Keratinocyte (primary cell): ENCODE data around the gene CEBPE. TPM values are rescaled to one million over a fixed set of nuclear protein-coding genes. Genes with fewer than 3 reads are reported as not detected.

Experiments
- DNase-seq: peaks from one replicate; pipeline ENCODE4 v3.0.0-alpha.2; 2011; ENCODE audit warnings: low read depth, missing footprints, low spot score
- FAIRE-seq: peaks from 2 replicates; lab custom pipeline; 2011; peaks lifted over from hg19 to GRCh38; lab: Jason Lieb, UNC
- H2AFZ ChIP-seq: 2 replicates; pipeline ENCODE4 v1.6.0; 2012; ENCODE audit warnings: low read length, control low read depth, inconsistent platforms; ENCODE audit not compliant: control insufficient read depth
- H3K27ac ChIP-seq: 2 replicates; pipeline ENCODE4 v1.5.1; 2011; ENCODE audit warnings: low read length; ENCODE audit not compliant: control insufficient read depth, insufficient read depth
- H3K27me3 ChIP-seq: 3 replicates; pipeline ENCODE4 v1.6.0; 2011; ENCODE audit warnings: low read length; ENCODE audit not compliant: control insufficient read depth, insufficient read depth; ENCODE audit errors: extremely low read depth
- H3K36me3 ChIP-seq, 2 experiments: 2 replicates in 1 of 2; 3 replicates in 1 of 2; pipeline ENCODE4 v1.5.1; 2011; ENCODE audit warnings: low read length in 2 of 2, mild to moderate bottlenecking in 1 of 2; ENCODE audit not compliant: control insufficient read depth in 2 of 2, insufficient read depth in 2 of 2; ENCODE audit errors: extremely low read depth in 1 of 2
- H3K4me1 ChIP-seq: 3 replicates; pipeline ENCODE4 v1.5.1; 2011; ENCODE audit warnings: low read length; ENCODE audit not compliant: control insufficient read depth, insufficient read depth; ENCODE audit errors: extremely low read depth
- H3K4me2 ChIP-seq: 3 replicates; pipeline ENCODE4 v1.6.0; 2011; ENCODE audit warnings: low read depth, low read length; ENCODE audit not compliant: control insufficient read depth, insufficient read depth; ENCODE audit errors: extremely low read depth
- H3K4me3 ChIP-seq, 3 experiments: fragments of 200-600 bp in 1 of 3; sonication (generic) in 1 of 3; 2 replicates in 2 of 3; 3 replicates in 1 of 3; pipeline ENCODE4 v1.5.1; 2011 to 2016; ENCODE audit warnings: low read length in 3 of 3, mild to moderate bottlenecking in 3 of 3, control low read depth in 2 of 3, inconsistent platforms in 1 of 3, low read depth in 1 of 3, mixed read lengths in 1 of 3, mixed run types in 1 of 3, moderate library complexity in 1 of 3; ENCODE audit not compliant: control insufficient read depth in 2 of 3, insufficient read depth in 2 of 3; ENCODE audit errors: extremely low read depth in 1 of 3
- H3K79me2 ChIP-seq: 2 replicates; pipeline ENCODE4 v1.6.0; 2012; ENCODE audit warnings: low read length; ENCODE audit not compliant: control insufficient read depth, insufficient read depth
- H3K9ac ChIP-seq: 3 replicates; pipeline ENCODE4 v1.6.0; 2011; ENCODE audit warnings: low read length; ENCODE audit not compliant: control insufficient read depth, insufficient read depth; ENCODE audit errors: extremely low read depth
- H3K9me1 ChIP-seq: 3 replicates; pipeline ENCODE4 v1.6.0; 2011; ENCODE audit warnings: low read length; ENCODE audit not compliant: control insufficient read depth, insufficient read depth; ENCODE audit errors: extremely low read depth
- H3K9me3 ChIP-seq: 2 replicates; pipeline ENCODE4 v1.5.1; 2012; ENCODE audit warnings: low read depth, low read length; ENCODE audit not compliant: control insufficient read depth
- H4K20me1 ChIP-seq: 3 replicates; pipeline ENCODE4 v1.6.0; 2011; ENCODE audit warnings: low read length; ENCODE audit not compliant: control insufficient read depth, insufficient read depth; ENCODE audit errors: extremely low read depth
- CTCF ChIP-seq, 3 experiments: IDR thresholded peaks in 1 of 3; conservative IDR thresholded peaks in 1 of 3; optimal IDR thresholded peaks in 1 of 3; 2 replicates in 2 of 3; 3 replicates in 1 of 3; pipeline versions ENCODE3 to v1.5.1; 2011; ENCODE audit warnings: low read length in 3 of 3, mild to moderate bottlenecking in 3 of 3, moderate library complexity in 2 of 3, control low read depth in 1 of 3, inconsistent platforms in 1 of 3; ENCODE audit not compliant: insufficient read depth in 2 of 3; ENCODE audit errors: extremely low read depth in 1 of 3
- EZH2 ChIP-seq: IDR thresholded peaks from one replicate; pipeline ENCODE4 v1.6.1; 2012; ENCODE audit warnings: inconsistent platforms, mild to moderate bottlenecking, low read length, moderate library complexity
- dilution Hi-C: fragments of 300-500 bp; cut with MboI; formaldehyde crosslinking; loops from one replicate; pipeline ENCODE4 v1.7.0; 2020; ENCODE audit warnings: low sequenced_read_pairs; ENCODE audit not compliant: extremely low pct_ligation_motif_present
- polyA plus RNA-seq, 5 experiments: library from polyadenylated mRNA; depleted of rRNA in 3 of 5; stranded (reverse) in 3 of 5; stranded (forward) in 1 of 5; unstranded in 1 of 5; fragments of >200 nt; gene quantifications; 1 replicate in 1 of 5; 2 replicates in 3 of 5; 3 replicates in 1 of 5; pipeline versions ENCODE4 v1.2.1 to v1.2.3, GENCODE V29; 2011 to 2012; ENCODE audit warnings: missing spikeins in 2 of 5, low read depth in 1 of 5, low replicate concordance in 1 of 5

CEBPE gene
- polyA plus RNA-seq, 1 donor (not counting 4 experiments of a cell fraction or from before 2014, with no cell fraction given): not detected

DNA sequence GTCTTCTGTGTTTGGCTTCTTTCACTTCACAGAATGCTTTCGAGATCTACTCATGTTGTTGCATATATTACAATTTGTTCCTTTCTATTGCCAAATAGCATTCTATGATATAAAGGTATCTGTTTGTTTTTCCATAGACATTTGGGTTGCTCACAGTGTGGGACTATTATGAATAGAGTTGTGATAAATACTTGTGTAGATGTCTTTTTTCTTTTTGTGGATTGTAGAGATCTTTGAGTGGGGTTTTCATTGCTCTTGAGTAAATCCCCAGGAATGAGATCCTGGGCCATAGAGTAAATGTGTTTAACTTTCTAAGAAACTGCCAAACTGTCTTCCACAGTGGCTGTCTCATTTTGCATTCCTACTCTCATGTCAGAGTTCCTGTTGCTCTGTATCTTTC, 24.9 kb upstream of the CEBPE start:
- Histone ChIP-seq H3K9me3 (no peaks in the 10 kb centered on the region), H3K27ac (no peak overlapping the region), H3K9me1 (no peaks in the 10 kb centered on the region), H3K4me1 (peaks cover 20% of the 10 kb centered on the region), H2AFZ (no peak overlapping the region), H3K36me3 (peaks cover 7% of the 10 kb centered on the region in 2 experiments), H4K20me1 (no peaks in the 10 kb centered on the region), H3K4me3 (no peak overlapping the region), H3K79me2 (no peaks in the 10 kb centered on the region), H3K27me3 (no peaks in the 10 kb centered on the region), H3K4me2 (no peak overlapping the region), H3K9ac (no peak overlapping the region)
- FAIRE-seq: no peak
- TF ChIP-seq CTCF (optimal IDR thresholded peaks at IDR 0.05 in 1 of 3, IDR thresholded peaks at IDR 0.05 in 1 of 3, conservative IDR thresholded peaks at IDR 0.05 in 1 of 3; ENCODE audit: extremely low read depth in 1 of 3, insufficient read depth in 2 of 3, low read length in 3 of 3): no peak
- no peak for TF ChIP-seq EZH2
- dilution Hi-C loops: no loop called here
- no peak for DNase-seq

DNA sequence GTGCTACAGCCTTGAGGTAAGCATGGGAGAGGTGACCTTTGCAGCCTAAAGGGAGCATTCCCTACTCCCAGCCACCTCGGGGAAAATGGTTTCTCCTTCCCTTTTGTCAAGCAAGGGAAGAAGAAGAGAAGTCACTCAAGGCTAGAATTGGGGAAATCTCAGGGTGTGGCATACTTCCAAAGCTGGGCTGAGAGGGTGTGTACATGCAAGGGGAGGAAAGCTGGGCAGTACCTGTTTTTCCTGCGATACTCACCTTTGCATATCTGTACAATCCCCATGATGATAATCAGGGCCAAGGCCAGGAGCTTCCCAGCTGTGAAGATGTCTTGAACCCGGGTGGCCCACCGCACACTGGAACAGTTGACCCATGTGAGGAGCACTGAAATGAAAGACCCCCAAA, 23.8 kb upstream of the CEBPE start:
- H3K27me3 ChIP-seq: no peaks in the 10 kb centered on the region
- peaks cover 7 to 8% of the 10 kb centered on the region in 2 experiments for H3K36me3 ChIP-seq
- H3K79me2 ChIP-seq: no peaks in the 10 kb centered on the region
- no peak overlapping the region for H3K27ac ChIP-seq
- H3K9ac ChIP-seq: no peak overlapping the region
- H3K9me1 ChIP-seq: no peaks in the 10 kb centered on the region
- peaks cover 31% of the 10 kb centered on the region for H3K4me1 ChIP-seq
- TF ChIP-seq EZH2 (no peak), CTCF (optimal IDR thresholded peaks at IDR 0.05 in 1 of 3, IDR thresholded peaks at IDR 0.05 in 1 of 3, conservative IDR thresholded peaks at IDR 0.05 in 1 of 3; ENCODE audit: extremely low read depth in 1 of 3, insufficient read depth in 2 of 3, low read length in 3 of 3) (no peak)
- H3K9me3 ChIP-seq: no peaks in the 10 kb centered on the region
- no peak overlapping the region for H2AFZ ChIP-seq
- no peak for DNase-seq
- no peaks in the 10 kb centered on the region for H4K20me1 ChIP-seq
- no peak overlapping the region for H3K4me2 ChIP-seq
- no peak overlapping the region for H3K4me3 ChIP-seq
- FAIRE-seq: no peak
- dilution Hi-C loops: no loop called here
